ENCODE data around the gene FIP1L1.

GRCh38 chr4:53354012-53354722 is 23.3 kb upstream of the FIP1L1 start:
- TF ChIP-seq MAZ (IDR thresholded peaks at IDR 0.05; ENCODE audit: borderline replicate concordance, low read depth, low read length): no peak
- TF ChIP-seq CTCF (conservative IDR thresholded peaks at IDR 0.05; ENCODE audit: low read depth, low read length): no peak
- TF ChIP-seq POLR2A (IDR thresholded peaks at IDR 0.05; ENCODE audit: low read depth, low read length): no peak
